Small intestine (tissue), 7 donors: ENCODE data around the gene RFX5. TPM values are rescaled to one million over a fixed set of nuclear protein-coding genes. Genes with fewer than 3 reads are reported as not detected.

Experiments
- DNase-seq, 2 donors: peaks; one replicate each; pipeline versions ENCODE4 v3.0.0 to v3.0.0-alpha.2; 2013
- FAIRE-seq: peaks from 2 replicates; lab custom pipeline; 2012; peaks lifted over from hg19 to GRCh38; lab: Jason Lieb, UNC
- H3K27ac ChIP-seq, 3 donors: one replicate each; pipeline ENCODE4 v1.5.1; 2013; ENCODE audit warnings: low read length in 2 of 3, mild to moderate bottlenecking in 2 of 3, control low read depth in 1 of 3, inconsistent platforms in 1 of 3, low read depth in 1 of 3, moderate library complexity in 1 of 3
- H3K27me3 ChIP-seq, 3 donors: one replicate each; pipeline ENCODE4 v1.6.1; 2013; ENCODE audit warnings: low read length in 3 of 3, inconsistent platforms in 1 of 3; ENCODE audit not compliant: control insufficient read depth in 3 of 3, insufficient read depth in 3 of 3
- H3K36me3 ChIP-seq, 3 donors: one replicate each; pipeline ENCODE4 v1.6.1; 2013; ENCODE audit warnings: low read length in 3 of 3, inconsistent platforms in 1 of 3, low read depth in 1 of 3, mild to moderate bottlenecking in 1 of 3, moderate library complexity in 1 of 3; ENCODE audit not compliant: control insufficient read depth in 3 of 3, insufficient read depth in 2 of 3
- H3K4me1 ChIP-seq, 3 donors: one replicate each; pipeline ENCODE4 v1.6.1; 2013; ENCODE audit warnings: low read length in 2 of 3, inconsistent platforms in 1 of 3, low read depth in 1 of 3, mild to moderate bottlenecking in 1 of 3, moderate library complexity in 1 of 3; ENCODE audit not compliant: control insufficient read depth in 3 of 3, insufficient read depth in 2 of 3
- H3K4me3 ChIP-seq, 3 donors: one replicate each; pipeline ENCODE4 v1.5.1; 2013; ENCODE audit warnings: low read length in 3 of 3, control low read depth in 1 of 3, inconsistent platforms in 1 of 3, low read depth in 1 of 3, mild to moderate bottlenecking in 1 of 3, moderate library complexity in 1 of 3
- H3K9me3 ChIP-seq, 2 donors: one replicate each; pipeline ENCODE4 v1.6.1; 2013; ENCODE audit warnings: low read depth in 1 of 2, low read length in 1 of 2; ENCODE audit not compliant: control insufficient read depth in 2 of 2, insufficient read depth in 1 of 2
- WGBS, 3 donors: extraction: QIAGEN DNeasy Blood & Tissue Kit; methylation state at CpG; one replicate each; pipeline ENCODE4 v1.1.7; 2013; 5-methylcytosine and 5-hydroxymethylcytosine counted together
- polyA plus RNA-seq, 4 donors: library from polyadenylated mRNA; stranded (reverse) in 3 of 4; unstranded in 1 of 4; fragments of 200-250 nt in 3 of 4; fragments of 120-200 nt in 1 of 4; gene quantifications; one replicate each; pipeline versions ENCODE4 v1.2.1 to v1.2.3, GENCODE V29; 2013
- donor health status: healthy with polysubstance abuse.
- donor health status: control.
- donor health status: control.
- donor health status: Bipolar disorder and iron deficiency.
- donor health status: healthy.

The RFX5 gene
- polyA plus RNA-seq, 4 donors, result 12.4 to 36.8 (median 25.8) TPM

DNA sequence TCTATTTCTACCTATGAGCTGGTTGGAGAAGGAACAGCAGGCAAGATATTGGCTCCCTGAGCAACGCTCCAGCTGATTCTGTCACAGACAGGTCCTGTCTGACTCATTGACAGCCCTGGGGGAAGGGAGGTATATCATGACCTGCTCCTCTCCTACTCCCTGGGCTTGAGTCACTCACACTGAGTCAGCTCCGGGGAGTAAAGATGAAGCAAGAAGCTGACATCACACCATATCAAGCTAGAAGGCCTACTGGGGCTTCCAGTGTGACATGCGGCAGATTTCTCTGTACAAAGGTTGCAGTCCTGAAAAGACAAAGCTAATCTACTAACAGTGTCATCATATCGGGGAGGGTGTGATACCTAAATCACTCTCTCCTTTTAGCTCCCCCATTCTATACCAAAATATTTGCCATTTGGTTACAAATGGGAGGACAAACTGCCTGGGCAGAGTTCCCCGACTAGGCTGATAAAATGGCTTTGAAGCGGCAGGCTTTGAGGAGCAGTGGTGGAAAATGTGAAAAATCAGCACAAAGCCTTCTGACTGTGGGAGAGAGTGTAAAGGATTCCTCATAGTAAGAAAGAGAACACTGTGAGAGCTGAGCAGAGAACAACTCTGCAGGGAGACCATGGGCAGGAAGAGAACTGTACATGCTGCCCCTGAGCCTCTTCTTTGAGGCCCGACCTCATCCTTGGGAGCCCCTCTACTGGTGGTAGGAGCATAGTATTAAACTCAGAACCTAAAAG lies 35.3 kb downstream of the RFX5 start:
- peaks cover 3 to 74% (median 6%) of the 10 kb centered on the region in 3 donors for H3K36me3 ChIP-seq
- no peak overlapping the region for H3K4me3 ChIP-seq
- FAIRE-seq (no peak), DNase-seq (peak; percentile 94 to 99)
- peaks cover 4 to 38% (median 7%) of the 10 kb centered on the region in 3 donors for H3K4me1 ChIP-seq
- peak overlapping the region; percentile 89 to 93 (median 90) for H3K27ac ChIP-seq
- WGBS, 3 donors, result 31 to 49% (median 34%) methylated on average over 7 of the region's 7 CpGs
- no peaks in the 10 kb centered on the region for H3K27me3 ChIP-seq
- no peaks in the 10 kb centered on the region for H3K9me3 ChIP-seq

DNA sequence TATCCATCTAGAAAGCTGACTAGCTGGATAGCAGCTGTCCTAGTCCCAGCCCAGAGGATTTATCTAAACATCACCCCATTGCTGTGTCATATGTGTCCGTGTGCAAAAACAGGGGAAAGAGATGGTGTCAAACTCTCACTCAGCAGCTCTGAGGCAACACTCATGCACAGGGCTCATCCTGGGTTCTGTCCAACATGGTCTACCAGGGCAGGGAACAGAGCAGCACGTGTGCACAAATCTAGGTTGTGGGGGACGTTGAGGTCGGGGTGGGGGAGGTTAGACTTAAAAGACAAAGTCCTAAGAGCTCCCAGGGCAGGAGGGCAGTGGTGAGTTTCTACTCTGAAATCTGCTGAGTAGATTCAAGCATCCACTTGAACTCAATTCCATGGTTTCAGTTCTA lies 36.0 kb downstream of the RFX5 start:
- DNase-seq (peak; percentile 15 to 35), FAIRE-seq (no peak)
- Histone ChIP-seq H3K9me3 (no peaks in the 10 kb centered on the region), H3K4me1 (peaks cover 4 to 38% (median 7%) of the 10 kb centered on the region in 3 donors), H3K27ac (peak overlapping the region; percentile 17 to 89 (median 42)), H3K27me3 (no peaks in the 10 kb centered on the region), H3K36me3 (peaks cover 5 to 74% (median 8%) of the 10 kb centered on the region in 3 donors), H3K4me3 (no peak overlapping the region)
- WGBS, 3 donors, result 32 to 65% (median 43%) methylated on average over 4 of the region's 4 CpGs

DNA sequence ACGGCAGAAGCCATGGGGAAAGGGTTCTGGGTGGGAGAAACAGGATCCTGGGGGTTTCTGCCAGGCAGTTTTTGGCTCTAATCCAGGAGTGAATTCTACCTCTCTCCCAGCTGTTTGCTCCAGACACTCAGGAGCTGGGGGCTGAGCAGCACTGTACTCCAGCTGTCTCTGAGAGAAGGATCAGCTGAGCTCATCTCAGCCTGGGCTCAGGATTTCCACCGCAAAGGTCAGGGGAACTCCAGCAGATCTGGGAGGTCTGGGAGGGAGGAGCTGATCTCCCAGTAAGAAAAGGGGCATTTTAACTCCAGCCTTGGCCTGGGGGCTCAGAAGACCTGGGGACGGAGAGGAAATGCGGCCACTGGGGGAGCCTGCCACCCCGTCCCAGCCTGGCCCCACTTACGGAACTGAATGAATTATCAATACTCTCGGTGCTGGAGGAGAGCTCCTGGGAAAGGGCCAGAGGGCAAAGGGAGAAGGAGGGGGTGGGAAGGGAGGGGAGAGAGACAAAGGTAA lies 37.2 kb downstream of the RFX5 start:
- 31 to 50% (median 34%) methylated on average over 7 of the region's 7 CpGs for WGBS, 3 donors
- Histone ChIP-seq H3K9me3 (no peaks in the 10 kb centered on the region), H3K27me3 (no peaks in the 10 kb centered on the region), H3K36me3 (peaks cover 13 to 73% (median 13%) of the 10 kb centered on the region in 3 donors), H3K27ac (peak overlapping the region; percentile 46 to 89 (median 67)), H3K4me3 (no peak overlapping the region), H3K4me1 (peaks cover 4 to 38% (median 7%) of the 10 kb centered on the region in 3 donors)
- FAIRE-seq (no peak), DNase-seq (peak; percentile 59 to 80)

DNA sequence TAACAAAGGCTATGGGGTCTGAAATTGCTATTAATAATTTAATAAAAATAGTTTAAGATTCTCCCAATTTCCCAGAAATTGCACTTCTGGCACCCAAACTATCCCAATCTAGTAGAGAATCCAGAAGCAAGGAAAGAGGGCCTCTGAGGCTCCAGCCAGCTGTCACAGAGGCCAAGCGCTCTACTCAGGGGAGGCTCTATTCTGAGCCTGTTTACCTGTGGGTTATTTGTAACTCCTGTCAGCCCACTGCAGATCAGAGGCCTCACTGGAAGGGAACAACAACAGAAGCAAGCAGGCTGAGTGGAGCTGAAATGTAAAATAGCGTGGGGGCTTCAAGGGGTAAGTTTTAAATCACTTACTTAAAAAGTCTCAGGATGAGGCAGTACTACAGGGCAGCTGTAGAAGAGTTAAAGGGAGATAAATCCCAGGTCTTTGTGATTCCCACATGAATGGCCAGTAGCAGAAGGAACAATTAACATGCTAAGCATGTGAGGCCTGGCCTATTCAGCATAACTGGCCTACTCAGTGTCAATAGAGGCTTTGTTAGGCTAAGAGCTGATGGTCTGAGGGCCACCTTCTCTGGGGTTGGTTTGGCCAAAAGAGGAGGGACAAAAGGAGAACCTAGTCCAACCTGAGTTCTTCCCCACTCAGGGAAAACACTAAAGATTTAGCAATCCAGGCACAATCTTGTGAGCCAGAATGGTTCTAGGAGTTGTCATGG lies 52.1 kb downstream of the RFX5 start:
- Histone ChIP-seq H3K4me3 (no peak overlapping the region), H3K27ac (no peak overlapping the region), H3K9me3 (no peaks in the 10 kb centered on the region), H3K36me3 (peaks cover 21 to 86% (median 34%) of the 10 kb centered on the region in 3 donors), H3K4me1 (no peaks in the 10 kb centered on the region), H3K27me3 (no peaks in the 10 kb centered on the region)
- no peak for FAIRE-seq
- 90 to 98% (median 96%) methylated on average over 2 of the region's 2 CpGs for WGBS, 3 donors
- DNase-seq, result no peak

DNA sequence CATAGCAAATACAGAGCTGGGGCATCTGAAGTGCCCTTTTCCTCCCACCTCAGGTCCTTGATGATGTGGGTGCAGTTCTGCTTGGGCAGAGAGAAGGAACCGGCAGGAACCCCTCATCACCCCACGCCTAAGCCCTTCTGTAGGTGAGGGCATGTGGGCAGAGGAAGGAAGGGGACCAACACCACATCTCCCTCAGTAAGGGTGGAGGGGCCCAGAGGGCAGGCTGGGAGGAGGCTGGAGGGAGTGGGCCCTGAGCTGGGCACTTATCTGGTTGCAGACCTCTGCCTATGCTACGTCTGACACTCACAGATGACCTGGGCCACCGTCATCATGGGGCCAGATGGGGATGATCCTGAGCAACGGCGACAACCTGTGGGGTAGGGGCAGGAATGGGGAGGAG lies 54.0 kb downstream of the RFX5 start:
- no peak overlapping the region for H3K27ac ChIP-seq
- 84 to 87% (median 85%) methylated on average over 6 of the region's 6 CpGs for WGBS, 3 donors
- FAIRE-seq (no peak), DNase-seq (no peak)
- H3K4me3 ChIP-seq, result no peak overlapping the region
- H3K4me1 ChIP-seq, result no peaks in the 10 kb centered on the region
- no peaks in the 10 kb centered on the region for H3K27me3 ChIP-seq
- H3K36me3 ChIP-seq, result peaks cover 21 to 93% (median 35%) of the 10 kb centered on the region in 3 donors
- H3K9me3 ChIP-seq, result no peaks in the 10 kb centered on the region

DNA sequence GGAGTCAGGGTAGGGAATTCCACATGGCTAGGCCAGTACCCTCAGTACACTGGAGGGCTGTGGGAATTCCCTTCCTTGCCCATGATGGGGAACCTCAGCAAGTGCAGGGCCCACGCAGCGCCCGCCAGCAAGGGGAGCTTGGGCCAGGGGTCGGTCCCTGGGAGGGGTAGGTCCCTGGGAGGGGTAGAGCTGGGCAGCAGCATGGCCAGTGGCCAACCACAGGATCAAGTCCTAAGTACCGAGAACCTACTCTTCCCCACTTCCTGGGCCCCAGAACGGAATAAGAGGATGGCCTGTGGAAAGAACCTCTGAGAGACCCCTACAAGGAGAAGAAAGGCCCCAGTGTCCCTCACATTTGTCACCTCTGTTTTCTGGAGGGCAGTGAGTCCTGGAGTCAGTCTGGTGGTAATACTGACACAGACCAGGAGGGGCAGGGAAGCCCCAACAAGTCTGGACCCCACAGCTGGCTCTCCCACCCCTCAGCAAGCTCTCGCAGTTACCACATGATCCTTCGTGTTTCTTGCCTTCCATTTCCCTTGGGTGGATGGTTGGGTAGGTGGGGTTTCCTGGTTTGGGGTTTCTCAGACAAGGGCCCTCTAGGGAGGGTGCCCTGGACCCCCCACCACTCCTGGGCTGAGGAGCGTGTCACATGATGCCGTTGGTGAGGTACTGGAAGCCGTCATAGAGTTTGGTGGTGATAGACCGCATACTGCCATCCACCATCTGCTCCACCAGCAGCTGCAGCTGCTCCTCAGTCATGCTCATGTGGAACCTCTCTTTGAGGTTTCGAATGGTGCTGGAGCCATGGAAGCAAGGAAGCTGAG lies 54.6 kb downstream of the RFX5 start:
- WGBS, 3 donors, result 82 to 86% (median 86%) methylated on average over 13 of the region's 13 CpGs
- H3K27ac ChIP-seq, result no peak overlapping the region
- no peaks in the 10 kb centered on the region for H3K4me1 ChIP-seq
- FAIRE-seq (no peak), DNase-seq (no peak)
- no peak overlapping the region for H3K4me3 ChIP-seq
- H3K9me3 ChIP-seq, result no peaks in the 10 kb centered on the region
- H3K27me3 ChIP-seq, result no peaks in the 10 kb centered on the region
- peaks cover 17 to 96% (median 38%) of the 10 kb centered on the region in 3 donors for H3K36me3 ChIP-seq

DNA sequence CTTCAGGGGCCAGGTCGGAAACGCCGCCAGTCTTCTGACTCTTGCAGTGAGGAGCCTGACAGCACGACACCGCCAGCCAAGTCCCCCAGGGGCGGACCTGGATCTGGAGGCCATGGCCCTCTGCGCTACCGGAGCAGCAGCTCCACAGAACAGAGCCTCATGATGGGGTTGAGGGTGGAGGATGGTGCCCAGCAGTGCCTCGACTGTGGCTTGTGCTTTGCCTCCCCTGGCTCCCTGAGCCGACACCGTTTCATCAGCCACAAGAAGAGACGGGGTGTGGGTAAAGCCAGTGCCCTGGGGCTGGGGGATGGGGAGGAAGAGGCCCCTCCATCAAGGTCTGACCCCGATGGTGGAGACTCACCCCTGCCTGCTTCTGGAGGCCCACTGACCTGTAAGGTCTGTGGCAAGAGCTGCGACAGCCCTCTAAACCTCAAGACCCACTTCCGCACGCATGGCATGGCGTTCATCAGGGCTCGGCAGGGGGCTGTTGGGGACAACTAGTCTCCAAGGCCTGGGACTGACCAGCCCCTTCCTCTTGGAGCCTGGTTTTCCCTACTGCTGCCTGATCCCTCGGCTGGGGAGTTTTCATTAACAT lies 56.2 kb downstream of the RFX5 start:
- DNase-seq (no peak), FAIRE-seq (no peak)
- Histone ChIP-seq H3K9me3 (no peaks in the 10 kb centered on the region), H3K4me1 (no peaks in the 10 kb centered on the region), H3K27me3 (no peaks in the 10 kb centered on the region), H3K4me3 (no peak overlapping the region), H3K27ac (no peak overlapping the region), H3K36me3 (peaks cover 25 to 97% (median 49%) of the 10 kb centered on the region in 3 donors)
- 78 to 88% (median 85%) methylated on average over 16 to 19 of the region's 19 CpGs for WGBS, 3 donors
